ENCODE results near the gene RUBCNL. TPM values are rescaled to one million over a fixed set of nuclear protein-coding genes. Genes with fewer than 3 reads are reported as not detected.

RUBCNL gene
- total RNA-seq, 1 experiment from 2014 or later, result 1.9 TPM

GRCh38 chr13:46342538-46342937 lies 44.5 kb downstream of the RUBCNL start:
- CTCF ChIA-PET, result no interaction called here

GRCh38 chr13:46341112-46341711 lies 45.8 kb downstream of the RUBCNL start:
- TF ChIP-seq RORB (CRISPR knock-in tag; IDR thresholded peaks at IDR 0.05) (no peak), NR1H2 (CRISPR knock-in tag; IDR thresholded peaks at IDR 0.05) (no peak), JAZF1 (CRISPR knock-in tag; IDR thresholded peaks at IDR 0.05) (no peak), NR3C1 (CRISPR knock-in tag; conservative IDR thresholded peaks at IDR 0.05; ENCODE audit: low read depth) (no peak), PREB (CRISPR knock-in tag; IDR thresholded peaks at IDR 0.05; ENCODE audit: borderline replicate concordance) (no peak), NR2C2 (CRISPR knock-in tag; IDR thresholded peaks at IDR 0.05) (no peak), NFE2L1 (CRISPR knock-in tag; IDR thresholded peaks at IDR 0.05) (no peak), ZNF281 (CRISPR knock-in tag; IDR thresholded peaks at IDR 0.05) (no peak), ATF3 (CRISPR knock-in tag; conservative IDR thresholded peaks at IDR 0.05) (no peak), PRDM15 (CRISPR knock-in tag; IDR thresholded peaks at IDR 0.05) (no peak), PRRX2 (CRISPR knock-in tag; IDR thresholded peaks at IDR 0.05) (no peak)
- no peaks in the 10 kb centered on the region for H3K4me1 Mint-ChIP-seq
- no peak overlapping the region for H3K4me3 Mint-ChIP-seq
- peaks cover 12% of the 10 kb centered on the region for H3K9me3 Mint-ChIP-seq
- POLR2A ChIA-PET, result no interaction called here
- H3K27me3 Mint-ChIP-seq (ENCODE audit: low read depth), result no peaks in the 10 kb centered on the region
- CTCF ChIA-PET, result no interaction called here
- no peaks in the 10 kb centered on the region; the same call in 1 of the 2 replicates for H3K36me3 Mint-ChIP-seq
- DNase-seq (ENCODE audit: low spot score) (no peak), ATAC-seq (no peak)
- H3K27ac Mint-ChIP-seq, result no peak overlapping the region

More at GRCh38 chr13:46342538-46342937, 44.5 kb downstream of the RUBCNL start:
- Mint-ChIP-seq H3K27ac (no peak overlapping the region), H3K4me3 (no peak overlapping the region), H3K36me3 (no peaks in the 10 kb centered on the region), H3K4me1 (no peaks in the 10 kb centered on the region), H3K27me3 (ENCODE audit: low read depth) (no peaks in the 10 kb centered on the region), H3K9me3 (no peaks in the 10 kb centered on the region)
- no peak for ATAC-seq
- POLR2A ChIA-PET, result no interaction called here
- DNase-seq (ENCODE audit: low spot score), result no peak
- TF ChIP-seq ETV6 (CRISPR knock-in tag; IDR thresholded peaks at IDR 0.05), result no peak
- TF ChIP-seq CREM (CRISPR knock-in tag; IDR thresholded peaks at IDR 0.05), result no peak
- no peak for TF ChIP-seq E2F5 (CRISPR knock-in tag; IDR thresholded peaks at IDR 0.05)
- TF ChIP-seq MYBL2 (CRISPR knock-in tag; IDR thresholded peaks at IDR 0.05), result no peak
- no peak for TF ChIP-seq E2F1 (CRISPR knock-in tag; IDR thresholded peaks at IDR 0.05)
- TF ChIP-seq ZNF425 (CRISPR knock-in tag; conservative IDR thresholded peaks at IDR 0.05), result no peak
- no peak for TF ChIP-seq NFE2L1 (CRISPR knock-in tag; IDR thresholded peaks at IDR 0.05)
- no peak for TF ChIP-seq JAZF1 (CRISPR knock-in tag; IDR thresholded peaks at IDR 0.05)
- no peak for TF ChIP-seq ZNF416 (CRISPR knock-in tag; IDR thresholded peaks at IDR 0.05)
- TF ChIP-seq ZNF671 (CRISPR knock-in tag; IDR thresholded peaks at IDR 0.05), result no peak

Data from WTC11 (cell line).